Hematopoietic multipotent progenitor cell (in vitro differentiated cells): ENCODE results near the gene DCT. TPM values are rescaled to one million over a fixed set of nuclear protein-coding genes. Genes with fewer than 3 reads are reported as not detected.
"Not testable (repeated sequence)": the region's sequence is repeated elsewhere in the genome, so short reads cannot be mapped to it uniquely, and the experiment has no call there.

Experiments
- DNase-seq, 3 donors: peaks; one replicate each; pipeline ENCODE4 v3.0.0-alpha.2; 2011 to 2015; ENCODE audit warnings: low read depth in 2 of 3, low spot score in 2 of 3
- total RNA-seq: library from RNA; depleted of rRNA; stranded (reverse); fragments of >200 nt; gene quantifications from one replicate; pipeline ENCODE4 v1.2.3, GENCODE V29; 2012

DCT gene
- total RNA-seq, result under 0.01 TPM

DNA sequence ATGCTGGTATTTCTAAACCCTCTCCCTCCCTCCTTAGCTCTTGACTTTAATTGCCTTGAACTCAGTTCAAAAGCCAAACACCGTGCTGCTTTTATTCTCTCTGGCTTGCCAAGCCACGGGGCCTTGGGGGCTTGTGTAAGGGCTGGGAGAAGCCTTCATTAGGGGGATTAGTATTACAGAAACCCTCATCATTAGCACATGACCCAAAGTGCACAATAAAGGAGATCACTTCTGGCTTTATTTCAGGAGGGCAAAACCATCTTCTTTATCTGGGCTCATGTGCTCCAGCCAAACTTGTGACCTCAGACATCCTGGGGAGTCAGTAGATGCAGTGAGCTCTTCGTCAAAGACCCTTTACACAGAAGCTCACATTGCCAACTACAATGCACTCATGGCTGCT is at the start of gene DCT:
Gene DCT, minus strand, starts transcription at position 67 of the 400 bp plus-strand sequence. CDS start 427 bp downstream, outside the sequence.
- no peak for DNase-seq

DNA sequence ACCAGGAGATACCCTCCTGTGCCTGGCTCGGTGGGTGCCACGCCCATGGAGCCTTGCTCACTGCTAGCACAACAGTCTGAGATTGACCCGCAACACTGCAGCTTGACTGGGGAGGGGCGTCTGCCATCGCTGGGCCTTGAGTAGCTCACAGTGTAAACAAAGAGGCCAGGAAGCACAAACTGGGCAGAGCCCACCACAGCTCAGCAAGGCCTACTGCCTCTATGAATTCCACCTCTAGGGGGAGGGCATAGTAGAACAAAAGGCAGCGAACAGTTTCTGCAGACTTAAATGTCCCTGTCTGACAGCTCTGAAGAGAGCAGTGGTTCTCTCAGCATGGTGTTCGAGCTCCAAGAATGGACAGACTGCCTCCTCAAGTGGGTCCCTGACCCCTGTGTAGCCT is 47.5 kb upstream of the DCT start:
- DNase-seq, result not testable (repeated sequence)

DNA sequence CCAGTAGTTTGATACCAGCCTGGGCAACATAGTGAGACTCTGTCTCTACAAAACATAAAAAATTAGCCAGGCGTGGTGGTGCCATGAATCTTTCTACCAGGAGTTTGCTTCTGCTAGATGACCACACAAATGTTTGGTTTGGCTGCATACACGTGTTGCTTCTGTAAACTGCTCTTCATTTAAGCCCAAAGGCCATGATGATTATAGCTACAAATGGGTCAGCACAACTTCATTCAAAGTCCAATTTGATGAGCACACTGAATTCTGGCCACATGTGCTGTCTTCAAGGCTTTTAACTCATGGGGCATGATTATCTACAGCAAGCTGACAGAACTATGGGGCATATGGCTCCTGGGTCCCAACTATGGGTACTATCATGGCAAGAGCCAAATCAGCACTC is 46.3 kb upstream of the DCT start:
- DNase-seq, result no peak

DNA sequence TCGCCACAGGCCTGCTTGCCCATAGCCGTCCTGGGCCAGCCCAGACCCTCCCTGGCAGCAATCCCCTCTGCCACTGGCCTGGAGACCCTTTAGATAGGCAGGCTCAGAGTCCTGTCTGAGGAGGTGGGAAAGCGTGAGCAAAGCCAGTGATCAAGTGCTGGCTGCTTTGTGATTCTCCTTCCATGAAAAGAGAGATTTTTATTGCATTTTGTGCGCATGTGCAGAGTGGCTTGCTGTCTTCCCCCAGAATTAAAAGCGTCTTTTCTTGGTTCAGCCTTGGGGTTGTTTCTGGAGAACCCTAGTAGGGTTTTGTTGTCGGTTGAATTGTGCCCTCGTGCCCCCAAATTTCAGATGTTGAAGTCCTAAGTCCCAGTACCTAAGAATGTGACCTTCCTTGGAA is 44.9 kb upstream of the DCT start:
- DNase-seq, result no peak

DNA sequence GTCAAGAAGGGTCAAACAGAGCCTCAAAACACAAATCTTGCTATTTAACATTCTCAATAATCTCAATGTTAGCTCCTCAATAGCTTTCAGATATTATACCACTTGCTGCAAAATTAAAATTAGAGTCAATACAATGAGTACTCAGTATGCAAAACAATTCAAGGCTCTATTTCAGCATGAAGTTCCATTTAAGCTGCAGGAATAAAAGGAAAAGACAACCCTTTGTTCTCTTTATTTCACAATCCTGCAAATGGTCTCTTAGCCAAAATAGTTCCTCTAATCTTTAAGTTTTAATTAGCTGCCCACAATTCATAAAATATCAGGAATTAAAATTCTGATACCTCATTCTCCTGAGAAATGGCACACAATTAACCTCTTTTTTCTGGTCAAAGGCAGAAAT is 40.5 kb upstream of the DCT start:
- no peak for DNase-seq

DNA sequence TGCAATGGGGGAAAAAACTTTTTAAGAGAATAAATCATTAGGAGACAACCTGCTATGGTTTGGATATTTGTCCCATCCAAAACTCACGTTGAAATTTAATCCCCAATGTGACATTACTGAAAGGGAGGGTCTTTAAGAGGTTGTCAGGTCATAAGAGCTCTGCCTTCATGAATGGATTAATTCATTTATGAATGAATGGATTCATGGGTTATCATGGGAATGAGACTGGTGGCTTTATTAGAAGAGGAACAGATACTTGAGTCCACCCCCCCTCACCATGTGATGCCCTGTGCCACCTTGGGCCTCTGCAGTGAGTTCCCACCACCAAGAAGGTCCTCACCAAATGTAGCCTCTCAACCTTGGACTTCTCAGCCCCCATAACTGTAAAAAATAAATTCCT is 37.0 kb upstream of the DCT start:
- no peak for DNase-seq

DNA sequence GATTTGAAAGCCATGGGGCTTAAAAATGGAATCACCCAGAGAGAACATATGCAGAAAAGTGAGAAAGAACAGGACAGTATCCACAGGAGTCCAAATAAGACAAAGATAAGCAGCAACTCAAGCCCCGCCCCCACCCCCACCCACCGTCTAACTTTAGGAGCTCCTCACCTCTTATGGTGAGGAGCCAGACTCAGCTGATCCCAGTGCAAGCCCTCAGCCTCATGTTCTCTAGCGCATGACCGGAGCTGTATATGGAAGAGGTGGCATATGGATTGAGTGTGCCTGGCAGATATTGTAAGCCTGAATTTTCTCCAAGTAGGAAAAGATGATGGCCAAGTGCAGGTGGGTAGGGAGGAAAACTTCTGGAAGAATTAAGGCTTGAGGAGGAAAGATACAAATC is 36.4 kb upstream of the DCT start:
- DNase-seq, result no peak

DNA sequence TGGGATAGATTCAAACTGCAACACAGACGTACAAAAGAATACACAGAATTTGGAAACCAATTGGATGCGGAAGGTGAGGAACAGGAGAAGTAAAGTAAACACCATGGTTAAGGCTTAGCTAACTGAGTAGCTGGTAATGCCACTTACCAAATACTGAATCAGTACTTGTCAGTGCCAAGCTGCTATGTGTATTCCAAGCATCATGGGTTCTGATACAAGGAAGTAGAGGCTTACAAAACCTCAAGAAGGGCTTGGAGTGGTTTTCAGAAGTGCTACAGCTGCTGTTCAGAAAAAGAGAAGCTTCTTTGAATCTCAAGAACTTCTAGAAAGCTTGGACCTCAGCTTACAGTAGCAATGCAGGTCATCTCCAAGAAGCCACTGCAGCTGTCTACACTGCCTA is 35.9 kb upstream of the DCT start:
- DNase-seq, result no peak

DNA sequence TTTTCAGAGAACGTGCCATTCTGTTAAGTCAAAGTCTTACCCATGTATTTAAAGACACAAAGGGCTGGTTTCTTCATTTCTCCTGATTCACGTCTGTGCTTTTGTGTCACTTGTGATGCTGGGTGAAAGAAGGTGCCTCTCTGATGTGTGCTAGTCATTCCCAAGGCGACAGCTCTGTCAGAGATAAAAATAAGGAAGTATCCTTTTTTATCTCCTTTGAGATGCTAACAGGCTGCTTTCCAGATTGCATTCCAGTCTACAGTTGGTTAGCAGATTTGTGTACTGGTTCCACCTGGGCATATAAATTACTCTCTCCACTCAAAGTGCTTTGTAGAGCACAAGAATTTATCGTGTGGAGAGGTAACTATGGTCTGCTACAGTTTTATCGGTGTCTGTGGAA is 33.5 kb upstream of the DCT start:
- no peak for DNase-seq

DNA sequence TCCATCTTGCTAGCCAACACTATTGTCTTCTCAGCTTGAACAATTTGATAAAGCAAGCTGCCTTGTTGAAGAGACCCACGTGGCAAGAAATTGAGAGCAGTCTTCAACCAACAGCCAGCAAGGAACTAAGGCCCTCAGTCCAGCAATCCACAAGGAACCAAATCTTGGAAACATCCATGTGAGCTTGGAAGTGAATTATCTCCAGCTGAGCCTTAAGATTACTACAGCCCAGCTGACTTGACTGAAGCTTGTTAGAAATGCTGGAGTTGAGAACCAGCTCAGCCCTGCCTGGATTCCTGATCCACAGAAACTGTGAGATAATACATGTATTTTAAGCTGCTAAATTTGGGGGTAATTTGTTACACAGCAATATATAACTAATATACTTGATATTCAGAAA is 26.2 kb upstream of the DCT start:
- DNase-seq, result no peak

DNA sequence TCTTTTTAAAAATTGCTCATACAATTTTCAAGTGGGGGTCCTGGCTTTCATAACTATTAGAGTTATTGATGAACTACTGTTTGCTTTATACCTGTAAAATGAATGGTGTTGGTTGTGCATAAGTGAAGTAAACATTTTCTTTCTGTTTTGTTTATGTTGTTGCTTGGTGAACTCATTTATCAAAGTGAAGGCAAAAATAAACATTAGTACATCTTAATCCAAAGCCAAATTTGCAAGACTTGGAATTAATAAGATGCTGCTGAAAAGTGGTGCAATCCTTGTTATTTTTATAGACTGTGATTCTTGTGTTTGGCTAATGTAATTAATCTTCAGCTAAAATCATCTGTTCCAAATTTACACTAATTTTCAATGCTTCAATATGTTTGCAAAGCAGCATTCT is 24.4 kb upstream of the DCT start:
- DNase-seq, result no peak

DNA sequence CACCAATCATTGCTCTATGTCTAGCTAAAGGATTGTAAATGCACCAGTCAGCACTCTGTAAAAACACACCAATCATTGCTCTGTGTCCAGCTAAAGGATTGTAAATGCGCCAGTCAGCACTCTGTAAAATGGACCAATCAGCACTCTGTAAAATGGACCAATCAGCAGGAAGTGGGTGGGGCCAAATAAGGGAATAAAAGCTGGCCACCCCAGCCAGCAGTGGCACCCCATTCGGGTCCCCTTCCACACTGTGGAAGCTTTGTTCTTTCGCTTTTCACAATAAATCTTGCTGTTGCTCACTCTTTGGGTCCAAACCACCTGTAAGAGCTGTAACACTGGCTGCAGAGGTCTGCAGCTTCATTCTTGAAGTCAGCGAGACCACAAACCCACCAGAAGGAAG is 19.3 kb upstream of the DCT start:
- not testable (repeated sequence) for DNase-seq

DNA sequence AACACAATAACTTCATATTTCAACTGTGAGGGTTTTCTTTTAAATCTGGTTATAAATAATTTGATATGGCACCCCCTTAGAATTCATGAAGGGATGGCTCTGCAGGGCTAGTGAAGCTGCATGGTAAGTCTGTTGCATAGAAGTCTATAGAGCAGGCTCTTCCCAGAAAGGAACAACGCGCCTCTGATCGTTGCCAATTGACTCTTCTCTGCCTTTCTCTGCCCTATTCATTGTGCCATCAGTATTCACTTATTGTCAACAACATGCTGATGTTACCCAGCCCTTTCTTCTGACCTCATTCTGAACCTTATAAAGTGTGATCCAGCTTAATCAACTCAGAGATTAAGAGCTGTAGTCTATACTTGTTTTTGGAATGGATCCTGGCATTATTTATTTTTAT is 16.3 kb upstream of the DCT start:
- DNase-seq, result no peak

DNA sequence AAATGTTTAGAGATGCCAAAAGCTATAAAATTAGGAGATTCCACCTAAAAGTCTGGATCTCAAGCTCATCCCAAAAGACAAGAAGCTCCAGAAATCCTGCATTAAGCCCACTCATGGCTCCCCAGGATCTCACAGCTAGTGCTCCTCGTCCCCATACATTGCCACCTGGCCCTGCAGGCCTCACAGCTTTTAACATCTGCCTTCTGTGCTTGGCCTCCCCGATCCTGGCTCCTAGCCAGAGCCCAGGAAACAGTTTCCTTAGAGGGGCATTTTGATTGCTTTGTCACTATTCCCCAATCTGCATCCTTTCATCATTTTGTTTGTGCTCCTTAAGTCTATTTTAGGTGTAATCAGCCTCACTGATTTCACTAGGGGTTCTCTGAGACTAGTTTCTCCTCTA is 14.5 kb upstream of the DCT start:
- DNase-seq, result no peak

DNA sequence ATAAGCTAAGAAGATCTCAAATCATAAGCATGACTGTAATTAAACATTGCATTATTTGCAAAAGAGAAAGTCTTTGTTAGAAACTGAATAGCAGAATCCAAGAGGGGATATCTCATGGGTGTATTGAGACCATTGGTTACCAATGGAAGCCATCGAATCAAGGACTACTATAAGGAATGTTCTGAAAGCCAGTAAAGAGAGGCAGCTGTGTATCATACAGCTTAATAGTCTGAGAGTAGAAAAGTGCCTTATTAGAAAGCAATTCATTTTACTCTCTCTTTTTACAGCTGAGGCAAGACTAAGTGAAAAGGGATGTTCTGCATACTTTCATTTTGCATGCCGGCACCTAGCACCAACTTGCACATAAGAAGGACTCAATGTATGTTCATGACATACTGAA is 7.6 kb upstream of the DCT start:
- DNase-seq, result no peak

DNA sequence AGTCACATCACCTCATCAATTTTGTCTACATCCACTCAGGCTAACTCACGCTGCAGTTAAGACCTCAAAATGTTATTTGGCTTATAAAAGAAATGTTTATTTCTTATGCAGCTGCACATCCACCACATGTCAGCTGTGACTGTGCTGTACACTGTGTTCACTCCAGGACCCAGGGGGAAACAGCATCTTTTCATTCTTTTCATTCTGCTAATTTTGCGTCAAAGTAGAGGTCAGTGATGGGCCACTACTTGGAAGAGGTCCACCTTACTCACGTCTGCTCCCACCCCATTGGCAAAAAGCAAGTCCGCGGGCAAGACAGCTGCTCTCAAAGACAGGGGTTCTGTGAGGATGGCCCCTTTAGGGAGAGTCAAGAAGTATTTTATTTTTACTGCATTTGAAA is 4.5 kb upstream of the DCT start:
- no peak for DNase-seq

DNA sequence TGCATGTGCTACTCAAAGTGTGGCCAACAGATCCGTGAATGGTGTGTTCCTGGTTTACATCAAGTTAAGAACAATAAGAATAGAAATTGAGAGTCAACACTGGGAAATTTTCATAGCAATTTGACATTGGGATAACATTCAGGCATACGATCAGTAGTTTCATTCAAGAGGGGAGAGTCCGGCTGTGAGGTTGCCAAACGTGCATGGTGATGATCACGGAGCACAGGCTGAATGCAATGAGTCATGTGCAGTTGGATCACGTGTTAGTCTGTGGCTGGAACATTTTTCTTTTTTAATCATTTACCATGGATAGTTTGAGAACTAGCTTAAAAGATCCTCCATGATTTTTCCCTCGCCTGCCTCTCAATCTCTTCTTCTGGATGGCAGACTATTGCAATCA is 2.5 kb upstream of the DCT start:
- no peak for DNase-seq

DNA sequence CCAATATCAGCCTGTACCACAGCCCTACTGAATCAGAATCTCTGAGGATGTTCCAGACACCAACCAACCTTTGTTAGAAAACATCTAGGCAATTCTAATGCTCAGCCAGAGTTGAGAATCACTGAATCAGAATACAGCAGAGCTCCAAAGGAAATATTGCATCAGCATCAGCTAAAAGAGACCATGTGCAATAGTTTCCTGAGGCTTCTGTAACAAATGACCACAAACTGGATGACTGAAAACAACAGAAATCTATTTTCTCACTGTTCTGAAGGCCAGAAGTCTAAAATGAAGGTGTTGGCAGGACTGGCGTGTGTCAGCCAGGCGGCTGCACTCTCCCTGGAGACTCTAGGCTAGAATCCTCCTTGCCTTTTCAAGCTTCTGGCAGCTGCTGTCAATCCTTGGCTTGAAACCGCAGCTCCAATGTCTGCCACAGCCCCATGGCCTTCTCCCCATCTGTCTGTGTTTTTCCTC is 1.2 kb upstream of the DCT start:
- peak in 1 of 3 donors; percentile 5 for DNase-seq

DNA sequence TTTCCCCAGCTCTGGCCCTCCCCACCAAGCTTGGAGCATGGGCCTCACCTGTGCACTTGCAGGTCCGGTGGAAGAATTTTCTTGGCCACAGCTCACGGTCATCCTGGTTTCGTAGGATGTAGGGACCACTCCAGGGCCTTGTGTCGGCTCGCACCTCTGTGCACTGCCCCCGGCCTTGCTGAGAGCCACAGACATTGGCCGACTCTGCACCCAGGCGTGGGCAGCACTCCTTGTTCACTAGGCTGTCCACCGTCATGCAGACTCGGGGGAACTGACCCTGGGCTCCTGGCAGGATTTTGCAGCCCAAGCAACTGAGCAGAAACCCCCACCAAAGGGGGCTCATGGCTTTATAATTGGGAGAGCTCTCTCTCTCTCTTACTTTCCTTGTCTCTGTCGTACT is 569 bp downstream of the DCT start:
- DNase-seq, result no peak

DNA sequence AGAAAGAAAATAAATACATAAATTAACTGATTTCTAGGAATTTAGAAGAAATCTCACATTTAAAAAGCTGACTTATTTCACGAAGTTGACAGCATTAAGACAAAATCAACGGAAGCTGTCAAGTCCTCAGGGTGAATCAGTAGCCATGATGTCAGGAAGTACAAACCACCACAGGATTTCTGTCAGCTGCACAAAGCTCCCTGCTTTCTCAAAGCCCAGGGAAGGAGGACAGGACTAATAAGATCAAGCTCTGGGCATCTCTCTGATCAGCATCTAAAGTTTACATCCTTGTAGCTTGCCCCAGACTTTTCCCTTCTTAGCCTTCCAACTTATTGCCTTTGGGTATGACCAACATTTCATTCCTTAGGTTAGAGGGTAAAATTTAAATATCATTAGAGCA is 9.4 kb downstream of the DCT start:
- no peak for DNase-seq

DNA sequence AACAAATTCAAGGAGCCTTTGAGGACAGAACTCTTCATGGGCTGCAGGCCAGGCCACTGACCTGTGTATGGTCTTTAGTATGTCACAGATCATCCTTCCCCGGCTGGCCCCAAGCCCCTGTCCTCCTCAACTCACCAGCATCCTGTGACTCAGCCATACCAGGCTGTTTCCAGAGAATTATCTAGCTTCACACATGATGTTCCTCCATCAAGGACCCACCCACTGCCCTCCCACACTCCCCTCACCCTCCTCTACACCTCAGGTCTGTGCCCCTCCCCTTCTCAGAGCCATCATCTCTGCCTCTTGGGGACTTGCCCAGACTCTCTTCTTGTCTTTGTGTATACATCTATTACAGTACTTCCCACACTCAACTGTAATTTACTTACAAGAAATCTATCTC is 14.7 kb downstream of the DCT start:
- no peak for DNase-seq

DNA sequence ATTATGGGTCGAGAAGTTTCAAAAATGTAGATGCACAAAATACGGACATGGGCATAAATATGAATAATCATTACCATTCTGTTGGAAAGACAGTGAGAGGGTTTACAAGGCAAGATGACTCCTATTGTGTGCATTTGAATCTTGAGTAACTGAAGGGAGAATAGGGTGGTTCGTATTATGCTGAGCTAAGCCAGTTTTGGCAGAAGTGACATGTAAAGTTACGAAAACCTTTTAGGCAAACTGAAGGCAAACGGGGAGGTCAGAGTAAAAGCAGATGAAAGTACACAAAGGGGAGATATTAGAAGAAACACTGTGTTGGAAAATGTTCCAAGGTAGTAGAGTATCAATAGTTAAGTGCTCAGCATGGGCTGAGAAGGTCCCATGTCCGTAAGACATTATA is 16.8 kb downstream of the DCT start:
- DNase-seq, result no peak

DNA sequence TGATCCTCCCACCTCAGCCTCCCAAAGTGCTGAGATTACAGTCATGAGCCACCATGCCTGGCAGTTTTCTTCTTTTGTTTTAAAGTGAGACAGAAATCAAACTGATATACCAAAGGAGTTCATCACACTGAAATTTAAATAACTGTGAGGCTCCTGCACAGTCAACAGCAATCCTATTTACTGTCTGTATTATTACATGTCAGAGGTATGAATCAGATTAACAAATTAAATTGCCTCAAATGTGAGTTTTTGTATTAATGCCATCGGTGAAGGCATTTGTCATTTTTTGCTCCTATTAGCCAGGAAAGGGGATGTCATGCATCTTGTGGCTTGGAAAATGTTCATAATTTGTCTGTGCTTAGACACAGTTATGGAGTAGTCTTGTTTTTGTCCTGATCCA is 20.4 kb downstream of the DCT start:
- DNase-seq, result no peak

DNA sequence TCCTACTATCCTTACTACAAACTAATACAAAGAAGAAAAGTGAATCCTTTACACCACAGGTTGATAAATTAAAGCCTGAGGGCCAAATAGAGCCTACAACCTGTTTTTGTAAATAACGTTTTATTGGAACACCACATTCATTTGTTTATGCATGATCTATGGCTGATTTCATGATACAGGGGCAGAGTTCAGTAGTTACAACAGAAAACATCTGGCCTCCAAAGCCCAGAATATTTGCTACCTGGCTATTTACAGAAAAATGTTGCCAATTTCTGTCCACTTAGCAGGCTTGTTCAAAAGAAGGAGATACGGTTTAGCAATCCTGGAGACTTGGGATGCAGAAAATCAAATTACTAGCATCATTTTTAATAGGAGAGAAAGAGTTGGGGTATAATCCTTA is 24.1 kb downstream of the DCT start:
- no peak for DNase-seq
